HG03575 (cell line): ENCODE measurements around the gene CHD6.
"Not testable (repeated sequence)": the region's sequence is repeated elsewhere in the genome, so short reads cannot be mapped to it uniquely, and the experiment has no call there.

Experiments
- ATAC-seq: cut with Tn5 transposase; IDR thresholded peaks from one replicate; pipeline ENCODE4 v1.9.1; 2021; ENCODE audit not compliant: unreplicated experiment, insufficient number of reproducible peaks, low FRiP score; ENCODE audit errors: extremely low read depth

The CHD6 gene

DNA sequence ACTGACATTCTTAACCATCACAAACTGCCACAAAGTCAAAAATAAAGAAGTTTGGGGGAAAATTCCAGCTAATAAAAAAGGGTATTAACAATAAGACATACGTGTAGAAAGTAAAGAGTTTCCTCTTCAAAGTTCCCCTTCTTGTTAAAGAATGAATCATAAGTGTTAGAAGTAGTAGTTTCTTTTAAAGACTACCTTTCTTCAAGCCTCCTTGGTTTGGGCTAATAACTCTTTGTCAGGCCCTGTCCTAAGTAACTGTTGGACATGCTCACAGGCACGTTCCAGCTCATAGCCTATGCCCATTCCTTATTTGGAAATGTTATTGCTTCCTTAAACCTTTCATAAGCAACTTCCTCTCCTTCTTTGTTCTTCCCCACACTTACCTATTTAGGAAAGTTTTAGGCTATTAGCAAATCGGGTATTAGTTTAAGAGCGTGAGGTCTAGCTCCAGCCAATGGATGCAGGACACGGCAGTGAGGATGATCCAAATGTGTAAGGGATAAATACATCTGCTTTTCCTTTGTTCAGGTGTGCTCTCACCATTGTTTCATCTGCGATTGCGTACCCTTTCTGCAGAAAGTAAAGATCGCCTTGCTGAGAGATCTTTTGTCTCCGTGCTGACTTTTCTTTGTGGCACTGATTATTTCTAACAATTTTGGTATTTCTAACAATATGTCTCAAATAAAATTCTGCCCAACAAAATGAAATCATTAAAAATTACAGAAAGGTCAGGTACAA lies 64.9 kb downstream of the CHD6 start:
- no peak for ATAC-seq

DNA sequence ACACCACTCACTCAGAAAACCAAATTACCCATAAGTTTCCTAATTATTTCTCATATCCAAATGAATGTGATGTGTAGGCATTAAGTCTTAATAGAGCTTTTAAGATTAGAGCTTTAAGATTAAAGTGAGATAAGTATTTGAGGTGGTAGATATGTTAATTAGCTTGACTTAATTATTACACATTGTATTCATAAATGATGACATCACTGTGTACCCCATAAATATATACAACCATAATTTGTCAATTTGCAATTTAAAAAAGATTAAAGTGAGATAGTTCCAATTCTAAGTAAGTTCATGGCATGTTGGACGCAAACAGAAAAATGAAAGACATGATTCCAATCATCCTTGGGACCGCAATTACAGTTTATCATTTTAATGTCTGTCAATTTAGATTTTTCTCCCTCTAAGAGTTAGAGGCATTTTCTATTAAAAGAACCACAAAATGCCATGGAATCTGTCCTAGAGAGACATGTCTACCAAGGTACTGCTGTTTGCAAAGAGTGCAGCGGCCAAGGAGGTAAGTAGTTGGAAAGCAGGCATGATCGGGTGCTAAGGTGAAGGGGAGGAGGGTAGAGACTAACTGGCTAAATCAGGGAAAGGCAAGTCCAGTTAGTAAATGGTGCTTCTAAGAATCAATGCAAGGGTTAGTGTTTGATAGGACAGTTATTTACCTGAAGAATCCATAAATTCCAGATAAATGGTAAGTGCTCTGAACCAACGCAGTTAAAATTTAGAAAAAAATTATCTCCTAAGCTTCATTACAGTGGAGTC lies 65.7 kb downstream of the CHD6 start:
- ATAC-seq = no peak

DNA sequence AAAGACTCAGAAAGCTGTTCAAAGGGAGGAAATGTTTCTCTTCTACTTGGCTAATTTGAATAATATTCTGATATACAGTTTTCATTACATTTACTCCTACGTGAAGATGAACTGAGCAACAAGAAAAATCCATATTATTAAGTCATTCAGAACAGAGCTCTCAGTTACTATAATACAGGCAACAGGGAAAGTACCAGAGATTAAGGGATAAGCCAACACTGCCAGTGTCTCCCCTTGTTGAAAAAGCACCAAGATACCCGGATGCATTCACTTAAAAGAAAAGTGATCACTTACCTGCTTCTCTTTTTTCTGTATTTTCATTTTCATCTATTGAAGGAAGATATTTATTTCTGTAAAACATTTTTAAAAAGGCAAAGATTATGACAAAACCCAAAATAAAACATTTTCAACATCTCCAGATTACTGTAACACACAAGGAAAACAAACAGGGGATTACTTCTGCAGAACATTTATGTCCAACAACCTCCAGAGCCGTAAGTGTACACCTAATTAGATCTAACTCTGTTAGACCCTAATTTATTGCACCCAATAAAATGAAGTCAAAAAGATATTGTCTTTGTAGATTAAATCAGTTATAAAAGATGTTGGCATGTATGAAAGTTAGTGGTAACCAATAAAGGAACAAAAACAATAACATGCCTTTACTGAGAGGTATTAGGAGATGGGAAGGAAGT lies 67.0 kb downstream of the CHD6 start:
- ATAC-seq = no peak

DNA sequence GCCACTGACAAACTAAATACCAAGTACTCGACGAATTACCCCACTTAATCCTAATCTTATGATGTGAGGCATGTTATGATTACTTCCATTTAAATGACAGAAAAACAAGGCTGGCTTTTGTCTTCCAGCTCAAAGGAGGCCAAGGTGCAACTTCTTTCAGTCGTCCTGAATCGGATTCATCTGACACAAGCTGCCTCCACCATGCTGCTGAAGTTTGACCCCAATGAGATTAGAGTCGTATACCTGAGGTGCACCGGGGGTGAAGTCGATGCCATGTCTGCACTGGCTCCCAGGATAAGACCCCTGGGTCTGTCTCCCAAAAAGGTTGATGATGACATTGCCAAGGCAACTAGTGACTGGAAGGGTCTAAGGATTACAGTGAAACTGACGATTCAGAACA lies 71.0 kb downstream of the CHD6 start:
- ATAC-seq = no peak

DNA sequence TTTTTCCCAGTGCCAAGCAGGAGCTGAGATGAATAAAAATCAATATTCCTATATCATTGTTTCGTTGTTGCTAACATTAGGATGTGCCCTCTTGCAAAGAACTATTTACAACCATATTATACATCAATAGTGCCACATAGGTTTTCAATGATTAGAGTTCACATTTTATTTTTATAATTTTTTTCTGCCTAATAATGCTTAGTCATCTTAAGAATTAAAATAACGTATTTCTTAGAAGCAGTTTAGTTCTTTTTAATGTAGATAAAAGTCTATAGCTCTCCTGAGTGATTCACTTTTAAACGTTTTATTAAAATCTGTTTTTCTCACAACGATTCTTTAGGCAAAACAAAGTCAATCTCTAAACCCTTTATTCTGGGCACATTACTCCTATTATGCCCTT lies 71.6 kb downstream of the CHD6 start:
- no peak for ATAC-seq

DNA sequence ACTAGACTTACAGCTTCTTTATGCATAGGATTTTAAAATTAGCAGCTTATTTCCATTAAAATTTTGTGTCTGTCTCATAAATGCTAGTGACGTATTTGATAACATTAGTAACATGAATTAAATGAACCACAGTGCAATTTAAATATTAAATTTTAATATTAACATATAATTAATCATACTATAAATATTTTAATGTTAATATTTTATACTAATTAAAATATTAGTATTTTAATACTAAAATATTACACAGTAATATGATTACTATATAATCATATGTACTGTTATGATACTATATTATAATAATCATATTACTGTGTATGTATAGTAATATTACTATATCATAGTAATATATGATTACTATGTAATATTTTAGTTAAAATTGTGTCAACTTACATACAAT lies 73.7 kb downstream of the CHD6 start:
- no peak for ATAC-seq

DNA sequence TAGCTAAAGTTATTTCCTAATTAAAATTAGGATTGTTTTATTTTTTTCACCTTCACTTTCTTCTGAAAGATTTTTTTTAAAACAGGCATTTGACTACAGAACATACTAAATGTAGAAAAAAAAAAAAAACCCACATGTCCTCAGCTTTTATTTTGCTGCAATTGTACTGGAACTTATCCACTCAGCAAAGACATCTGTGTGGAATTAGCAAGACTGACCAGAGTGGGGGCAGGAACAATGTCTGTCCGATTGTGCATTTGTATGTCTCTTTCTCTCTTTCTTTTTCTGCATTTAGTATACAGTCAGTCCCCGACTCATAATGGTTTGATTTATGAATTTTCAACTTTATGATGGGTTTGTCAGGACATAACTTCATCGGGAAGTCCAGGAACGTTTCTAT lies 77.3 kb downstream of the CHD6 start:
- no peak for ATAC-seq

DNA sequence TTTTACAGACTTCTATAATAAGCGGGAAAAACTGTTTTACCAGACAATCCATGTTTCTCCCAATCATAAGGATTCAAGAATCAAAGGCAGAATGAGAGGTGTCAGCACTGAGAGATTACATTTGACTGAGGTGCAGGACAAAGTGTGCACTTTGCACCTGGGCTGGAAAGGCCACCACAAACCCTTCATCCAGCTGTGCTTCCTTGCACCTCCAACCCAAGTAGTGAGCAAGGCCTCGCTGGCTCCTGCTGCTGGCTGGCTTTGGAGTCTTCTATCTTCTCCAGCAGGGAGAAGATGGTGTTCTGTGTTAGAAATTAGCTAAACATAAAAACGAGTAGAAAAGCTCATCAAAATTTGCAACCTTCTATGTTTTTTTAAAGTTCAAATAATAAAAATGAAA lies 77.7 kb downstream of the CHD6 start:
- ATAC-seq = no peak

DNA sequence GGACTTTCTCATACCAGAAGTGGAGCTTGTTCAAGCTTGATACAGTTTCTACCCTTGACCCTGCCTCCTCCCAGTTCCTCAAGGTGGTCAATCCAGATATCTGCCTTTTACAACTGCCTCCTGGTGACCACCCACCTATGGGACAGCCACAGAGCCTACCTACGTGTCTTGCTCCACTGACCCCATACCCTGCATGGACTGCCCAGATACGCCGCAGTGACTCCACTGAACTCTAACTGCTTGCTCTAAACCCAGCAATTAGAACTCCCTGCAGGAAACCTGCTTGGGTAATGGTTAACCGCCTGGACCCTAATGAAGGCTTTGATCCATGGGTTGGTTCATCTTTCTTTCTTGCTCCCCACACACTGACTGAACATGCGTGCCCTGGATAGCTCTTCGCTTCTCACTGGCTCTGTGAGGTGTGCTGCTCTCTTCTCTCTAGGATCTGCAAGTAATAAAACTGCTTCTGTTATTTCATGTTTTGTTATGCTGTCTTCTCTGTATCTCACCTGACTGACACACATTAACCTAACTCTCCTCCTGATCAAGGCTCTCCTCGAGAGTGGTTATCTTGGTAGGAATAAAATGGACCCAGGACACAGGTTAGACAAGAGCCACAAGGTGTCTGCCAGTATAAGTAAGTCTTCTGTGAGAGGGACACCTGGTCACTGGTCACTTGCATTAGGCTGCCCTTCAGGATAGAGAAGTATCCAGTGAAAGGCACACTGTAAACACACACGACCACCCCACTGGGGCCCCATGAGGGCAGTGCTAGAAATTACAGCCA lies 79.2 kb downstream of the CHD6 start:
- no peak for ATAC-seq

DNA sequence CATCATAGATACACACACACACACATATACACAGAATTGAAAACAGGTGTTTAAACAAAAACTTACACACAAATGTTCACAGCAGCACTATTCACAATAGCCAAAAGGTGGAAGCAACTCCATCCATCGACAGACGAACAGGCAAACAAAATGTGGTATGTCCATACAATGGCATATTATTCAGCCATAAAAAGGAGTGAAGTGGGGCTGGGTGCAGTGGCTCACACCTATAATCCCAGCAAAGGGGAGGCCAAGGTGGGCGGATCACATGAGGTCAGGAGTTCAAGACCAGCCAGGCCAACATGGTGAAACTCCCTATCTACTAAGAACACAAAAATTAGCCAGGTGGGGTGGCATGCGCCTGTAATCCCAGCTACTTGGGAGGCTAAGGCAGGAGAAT lies 80.3 kb downstream of the CHD6 start:
- no peak for ATAC-seq

DNA sequence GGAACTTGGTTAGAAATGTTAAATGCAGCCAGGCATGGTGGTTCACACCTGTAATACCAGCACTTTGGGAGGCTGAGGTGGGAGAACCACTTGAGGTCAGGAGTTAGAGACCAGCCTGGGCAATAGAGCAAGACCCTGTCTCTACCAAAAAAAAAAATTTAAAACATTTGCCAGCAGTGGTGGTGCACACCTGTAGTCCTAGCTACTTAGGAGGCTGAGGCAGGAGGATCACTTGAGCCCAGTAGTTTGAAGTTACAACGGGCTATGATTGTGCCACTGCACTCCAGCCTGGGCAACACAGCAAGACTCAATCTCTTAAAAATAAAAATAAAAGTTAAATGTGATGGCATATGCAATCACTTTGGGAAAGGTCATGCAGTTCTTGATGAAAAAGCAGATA lies 82.6 kb downstream of the CHD6 start:
- ATAC-seq = not testable (repeated sequence)

DNA sequence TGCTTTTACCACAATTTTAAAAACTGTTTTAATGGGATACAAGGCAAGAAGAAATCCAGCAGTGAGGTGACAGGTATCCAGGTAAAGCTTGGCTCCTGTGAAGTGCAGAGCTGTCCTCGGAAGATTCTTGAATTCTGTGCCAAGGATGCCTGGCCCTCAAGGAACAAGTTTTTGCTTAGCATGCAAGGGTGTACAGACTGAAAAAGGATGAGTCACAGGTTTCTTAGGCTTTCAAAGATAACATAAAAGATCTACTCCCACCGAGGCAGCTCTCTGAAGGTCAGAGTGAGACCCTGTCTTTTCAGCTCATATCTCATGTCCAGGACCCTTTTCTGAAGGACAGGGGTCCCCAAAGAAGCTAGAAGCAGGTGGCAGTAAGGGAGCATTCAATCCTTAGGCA lies 83.3 kb downstream of the CHD6 start:
- ATAC-seq = no peak

DNA sequence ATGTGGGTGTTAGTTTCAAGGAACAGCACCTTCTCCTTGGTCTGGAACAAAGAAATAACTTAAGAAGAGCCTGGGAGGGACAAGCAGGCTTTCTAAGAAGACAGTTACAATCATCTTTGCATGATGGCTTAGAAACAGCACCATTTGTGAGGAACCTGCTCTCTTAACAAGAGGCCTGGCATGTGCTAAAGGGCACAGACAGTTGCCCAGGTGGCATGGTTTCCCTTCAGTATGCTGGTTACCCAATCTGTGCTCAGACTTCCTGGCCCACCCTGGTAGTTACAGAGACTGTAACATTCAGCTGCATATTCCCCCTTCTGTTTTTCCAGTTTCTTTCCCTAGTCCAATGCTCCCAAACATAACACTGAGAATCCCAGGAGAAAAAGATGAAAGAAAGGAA lies 84.0 kb downstream of the CHD6 start:
- no peak for ATAC-seq

DNA sequence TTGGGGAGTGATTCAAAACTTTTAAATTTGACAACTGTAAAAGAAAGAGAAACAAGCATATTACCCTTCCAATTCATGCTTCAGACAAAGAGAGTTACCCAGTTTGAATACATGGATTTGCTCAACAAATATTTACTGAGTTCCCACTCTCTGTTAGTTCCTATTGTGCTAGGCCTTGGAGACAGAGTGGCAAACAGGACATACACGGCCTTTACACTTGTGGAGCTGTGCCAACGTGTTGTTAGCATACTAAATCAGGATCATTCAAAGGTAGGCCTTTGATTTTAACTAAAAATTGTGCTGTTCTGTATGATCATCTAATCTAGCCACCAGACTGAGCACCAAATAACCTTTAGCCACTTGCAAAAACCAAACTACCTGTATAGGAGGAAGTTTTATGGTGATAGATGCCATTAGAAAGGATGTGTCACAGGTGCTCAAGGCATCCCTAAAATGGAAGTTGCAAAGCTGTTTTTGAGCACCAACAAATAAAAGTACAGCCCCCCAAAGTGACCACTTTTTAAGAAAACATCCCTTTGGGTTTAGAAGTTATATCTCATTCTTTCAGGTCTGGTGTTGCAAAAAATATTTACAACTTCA lies 84.5 kb downstream of the CHD6 start:
- ATAC-seq = no peak

DNA sequence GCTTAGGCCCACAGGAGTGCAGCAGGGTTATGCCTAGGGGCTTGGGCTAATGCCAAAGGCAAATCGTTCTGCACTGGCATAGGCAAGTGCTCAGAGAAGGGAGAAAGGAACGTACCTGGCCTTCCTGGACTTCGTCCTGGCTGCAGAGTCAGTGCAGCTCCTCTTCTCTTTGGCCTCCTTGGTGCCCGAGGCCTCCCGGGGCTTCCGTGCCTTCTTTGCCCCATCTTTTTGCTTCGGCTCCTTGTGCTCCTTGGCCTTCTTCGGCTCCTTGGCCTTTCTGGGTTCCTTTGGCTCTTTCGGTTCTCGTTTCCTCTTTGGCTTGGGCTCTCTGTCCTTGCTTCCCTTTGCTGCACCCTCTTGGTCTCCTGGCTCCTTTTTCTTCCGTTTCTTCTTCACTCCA lies 85.2 kb downstream of the CHD6 start:
- ATAC-seq = no peak

DNA sequence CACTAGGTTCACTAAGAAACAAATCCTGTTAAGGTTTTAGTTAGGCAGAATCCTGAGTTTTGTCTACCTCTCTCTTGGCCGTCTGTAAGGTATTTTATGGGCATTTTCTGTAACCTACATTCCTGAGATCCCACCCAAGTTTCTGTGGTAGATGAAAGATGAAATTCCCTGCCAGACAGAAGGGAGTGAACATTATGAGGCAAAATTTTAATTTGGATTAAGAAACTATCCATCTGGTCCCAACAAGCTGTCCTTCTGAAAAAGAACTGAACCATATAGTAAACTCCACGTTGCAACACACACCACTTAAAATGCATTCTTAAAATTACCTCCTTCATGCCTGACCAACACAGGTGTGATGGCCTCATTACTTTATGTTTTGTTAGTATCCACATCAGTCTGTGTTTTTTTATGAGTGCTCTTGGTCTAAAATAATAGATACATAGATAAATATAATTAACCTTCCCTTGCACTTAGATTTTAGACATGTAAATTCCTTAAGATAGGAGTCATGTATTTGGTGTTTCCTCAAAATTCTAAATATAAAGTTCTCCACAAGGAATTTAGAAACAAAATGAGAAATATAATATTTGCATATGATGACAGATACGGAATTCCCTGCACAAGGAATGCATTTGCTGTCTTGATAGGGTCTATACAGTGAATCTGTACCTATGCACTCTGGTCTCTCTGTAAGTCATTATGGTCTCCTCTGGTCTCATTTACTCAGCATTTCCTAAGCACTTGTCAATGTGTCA lies 86.5 kb downstream of the CHD6 start:
- no peak for ATAC-seq

DNA sequence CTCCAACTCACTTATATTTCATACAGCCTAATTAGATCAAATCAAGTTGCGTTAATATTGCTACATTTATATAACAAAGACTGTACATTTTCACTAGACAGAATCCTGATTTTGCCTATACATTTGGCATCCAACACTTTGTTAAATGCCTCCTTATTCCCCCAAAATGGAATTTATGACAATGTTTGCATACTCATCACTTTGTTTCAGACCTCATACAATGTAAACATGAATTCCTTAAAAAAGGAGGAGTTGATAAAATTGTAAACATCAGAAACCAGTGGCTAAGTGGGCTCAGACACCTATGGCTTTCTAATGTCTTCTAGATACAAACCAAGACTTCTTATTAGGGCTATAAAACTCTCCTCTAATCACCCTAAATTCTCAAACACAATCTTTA lies 87.3 kb downstream of the CHD6 start:
- ATAC-seq = no peak

DNA sequence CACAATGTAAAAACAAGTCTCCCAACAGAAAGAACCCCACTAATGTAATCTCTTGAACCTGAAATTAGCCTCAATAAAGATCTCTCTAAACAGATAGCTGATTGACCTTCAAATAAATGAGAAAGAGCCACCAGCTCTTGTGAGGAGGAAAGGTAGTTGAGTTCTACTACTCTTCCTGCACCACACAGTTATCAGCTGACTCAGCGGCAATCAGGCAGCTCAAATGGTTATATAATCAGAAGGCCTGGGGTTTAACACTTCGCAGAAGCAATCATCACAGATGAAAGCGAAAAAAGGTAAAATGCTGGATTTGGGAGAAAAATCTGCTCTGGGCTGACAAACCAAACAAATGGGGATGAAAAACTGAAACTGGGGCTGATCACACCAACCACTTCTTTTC lies 91.8 kb downstream of the CHD6 start:
- no peak for ATAC-seq
